Daoy (cell line): ENCODE measurements around the gene CASKIN1. TPM values are rescaled to one million over a fixed set of nuclear protein-coding genes. Genes with fewer than 3 reads are reported as not detected.
A peak's percentile ranks its signal among the peaks of the same experiment; 100 is the strongest.
"Not testable (repeated sequence)": the region's sequence is repeated elsewhere in the genome, so short reads cannot be mapped to it uniquely, and the experiment has no call there.

Experiments
- DNase-seq: peaks from one replicate; pipeline ENCODE4 v3.0.0-alpha.2; 2015; ENCODE audit warnings: low read depth
- total RNA-seq: library from RNA; depleted of rRNA; stranded (reverse); fragments of >200 nt; shearing (Covaris generic); gene quantifications from 2 replicates; pipeline ENCODE4 v1.2.3, GENCODE V29; 2014

CASKIN1 gene
- total RNA-seq, 1 experiment from 2014 or later, result not detected

DNA sequence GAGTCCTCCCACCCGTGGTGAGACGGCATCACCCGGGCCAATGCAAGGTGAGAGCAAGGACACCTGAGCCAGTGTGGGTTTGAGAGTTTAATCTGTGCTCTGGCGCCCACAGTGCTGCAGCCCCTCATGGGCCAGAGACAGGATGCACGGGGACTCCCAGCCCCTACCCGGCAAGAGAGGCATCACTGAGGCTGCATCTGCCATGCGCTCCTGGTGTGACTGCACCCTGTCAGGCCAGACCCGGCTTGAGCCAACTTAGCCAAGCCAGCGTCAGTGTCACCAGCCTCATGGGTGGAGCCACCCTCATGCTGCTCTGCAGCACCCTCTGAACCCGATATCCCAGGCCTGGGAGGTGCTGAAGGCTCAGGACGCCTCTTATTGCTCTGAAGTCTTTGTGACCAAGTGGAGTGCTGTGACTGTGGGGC, 15.5 kb upstream of the CASKIN1 start:
- DNase-seq, result no peak

DNA sequence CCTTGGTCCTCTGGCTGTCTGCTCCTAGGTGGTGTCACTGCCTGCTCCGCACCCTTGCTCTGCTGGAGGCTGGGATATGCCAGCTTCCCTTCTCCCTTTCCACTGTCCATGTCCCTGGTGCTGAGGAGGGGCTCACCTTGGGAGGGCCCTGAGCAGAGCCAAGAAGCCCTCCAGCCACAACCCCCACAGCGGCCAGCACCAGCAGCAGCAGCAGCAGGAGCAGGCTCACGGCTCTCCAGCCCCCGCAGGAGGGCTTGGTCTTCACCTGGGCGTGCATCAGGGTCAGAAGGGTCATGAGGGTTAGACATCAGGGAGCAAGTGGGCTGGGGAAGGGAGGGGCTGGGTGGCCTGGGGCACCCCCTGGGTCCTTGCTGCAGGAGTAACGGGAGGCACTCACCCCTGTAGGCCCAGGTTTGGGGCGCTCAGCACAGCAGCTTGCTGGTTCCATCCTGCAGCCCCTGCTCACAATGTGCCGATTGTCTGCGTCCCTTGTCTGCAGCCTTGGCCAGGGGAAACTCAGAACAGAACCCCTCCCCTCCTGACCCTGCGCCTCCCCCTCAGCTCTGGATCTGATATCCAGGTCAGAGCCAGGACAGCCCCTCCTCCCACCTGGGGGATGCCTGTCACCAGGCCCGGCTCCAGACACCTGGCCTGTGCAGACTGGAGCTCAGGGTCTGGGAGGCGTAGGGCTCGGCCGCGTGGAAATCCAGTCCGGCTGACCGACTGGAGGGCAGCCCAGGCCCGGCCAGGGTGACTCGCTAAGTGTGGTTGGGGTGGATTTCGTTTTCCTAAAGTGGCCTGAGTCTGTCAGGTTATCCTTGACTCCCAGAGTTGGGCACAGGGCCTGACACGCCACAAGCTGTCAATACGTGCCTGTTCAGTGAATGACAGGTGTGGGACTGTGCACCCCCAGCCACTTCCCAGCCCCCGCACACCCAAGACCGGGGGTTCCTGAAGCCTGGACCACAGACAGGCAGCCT, 14.3 kb upstream of the CASKIN1 start, which contains the start of gene BRICD5:
Gene BRICD5 (minus strand): TSS at position 478 of the 980 bp plus-strand sequence. CDS start 30 bp downstream, at position 448.
- DNase-seq, result no peak

DNA sequence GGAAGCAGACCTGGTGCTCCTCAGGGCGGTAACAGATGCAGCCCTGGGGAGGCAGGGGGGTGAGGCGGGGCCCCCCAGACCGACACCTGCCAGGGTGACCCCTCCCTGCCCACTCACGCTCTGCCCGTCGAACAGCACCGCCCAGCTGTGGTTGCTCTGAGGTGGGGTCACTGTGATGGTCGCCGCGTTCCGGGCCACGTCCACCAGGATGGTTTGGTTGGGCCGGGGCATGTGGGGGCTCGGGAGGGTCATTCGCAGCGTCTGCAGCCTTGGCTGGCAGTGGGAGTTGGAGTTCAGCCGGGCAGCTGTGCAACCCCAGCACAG, 13.6 kb upstream of the CASKIN1 start:
- no peak for DNase-seq

DNA sequence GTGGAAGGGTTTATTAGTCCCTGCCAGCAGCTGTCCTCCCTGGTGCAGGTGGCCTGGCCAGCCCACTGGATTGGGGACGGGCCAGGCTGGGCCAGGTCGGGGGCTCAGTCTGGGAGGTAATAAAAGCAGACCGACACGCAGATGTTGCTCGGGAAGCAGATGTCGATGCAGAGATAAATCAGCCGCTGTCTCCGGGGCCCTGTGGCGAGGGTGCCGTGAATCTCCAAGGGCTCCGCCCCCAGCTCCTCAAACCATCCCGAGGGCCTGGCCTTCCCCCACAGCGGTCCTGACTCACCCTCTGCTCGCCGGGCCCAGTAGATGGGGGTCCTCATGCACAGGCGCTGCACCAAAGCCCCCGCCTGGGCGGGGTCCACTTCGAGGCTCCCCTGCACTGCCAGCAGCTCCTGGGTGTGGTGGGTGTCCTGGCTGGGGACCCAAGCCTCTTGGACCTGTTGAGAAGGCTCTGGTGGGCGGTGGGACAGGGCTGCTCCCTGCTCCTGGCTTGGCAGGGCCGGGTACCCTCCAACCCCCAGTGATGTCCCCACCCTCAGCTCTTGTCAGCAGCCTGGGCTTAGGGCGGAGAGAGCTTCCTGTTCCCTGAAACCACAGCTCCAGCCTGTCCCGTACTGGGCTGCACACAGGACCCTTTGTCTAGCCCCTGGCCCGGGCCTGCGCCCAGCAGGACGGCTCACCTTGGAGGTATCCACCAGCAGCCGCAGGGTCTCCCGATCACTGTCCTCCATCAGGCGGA, 13.0 kb upstream of the CASKIN1 start:
- no peak for DNase-seq

DNA sequence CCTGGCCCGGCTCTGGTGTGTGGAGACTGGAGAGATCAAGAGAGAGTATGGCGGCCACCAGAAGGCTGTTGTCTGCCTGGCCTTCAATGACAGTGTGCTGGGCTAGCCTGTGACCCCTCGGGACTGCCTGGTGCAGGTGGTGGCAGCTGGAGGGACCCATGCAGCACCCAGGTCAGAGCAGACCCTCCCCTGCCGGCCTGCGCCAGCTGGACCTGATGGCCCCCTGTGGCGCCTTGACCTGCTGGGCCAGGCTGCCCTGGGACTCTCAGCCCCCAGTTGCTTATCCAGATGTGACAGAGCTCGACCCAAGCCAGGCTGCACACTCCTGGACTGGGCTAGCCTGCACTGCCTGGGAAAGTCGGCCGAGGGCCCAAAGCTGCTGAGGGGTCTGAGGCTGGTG, 12.4 kb upstream of the CASKIN1 start:
- no peak for DNase-seq

DNA sequence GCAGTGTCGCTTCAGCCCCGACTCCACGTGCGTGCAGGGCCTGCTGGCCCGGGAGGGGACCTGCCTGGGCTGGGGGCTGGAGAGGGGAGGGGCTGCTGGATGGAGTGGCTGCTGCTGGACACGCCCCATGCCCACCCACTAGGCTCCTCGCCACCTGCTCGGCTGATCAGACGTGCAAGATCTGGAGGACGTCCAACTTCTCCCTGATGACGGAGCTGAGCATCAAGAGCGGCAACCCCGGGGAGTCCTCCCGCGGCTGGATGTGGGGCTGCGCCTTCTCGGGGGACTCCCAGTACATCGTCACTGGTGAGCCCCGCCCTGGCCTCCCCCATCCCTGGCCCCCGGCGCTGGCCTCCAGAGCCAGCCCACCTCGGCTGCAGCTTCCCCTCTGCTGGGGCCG, 11.9 kb upstream of the CASKIN1 start:
- no peak for DNase-seq

DNA sequence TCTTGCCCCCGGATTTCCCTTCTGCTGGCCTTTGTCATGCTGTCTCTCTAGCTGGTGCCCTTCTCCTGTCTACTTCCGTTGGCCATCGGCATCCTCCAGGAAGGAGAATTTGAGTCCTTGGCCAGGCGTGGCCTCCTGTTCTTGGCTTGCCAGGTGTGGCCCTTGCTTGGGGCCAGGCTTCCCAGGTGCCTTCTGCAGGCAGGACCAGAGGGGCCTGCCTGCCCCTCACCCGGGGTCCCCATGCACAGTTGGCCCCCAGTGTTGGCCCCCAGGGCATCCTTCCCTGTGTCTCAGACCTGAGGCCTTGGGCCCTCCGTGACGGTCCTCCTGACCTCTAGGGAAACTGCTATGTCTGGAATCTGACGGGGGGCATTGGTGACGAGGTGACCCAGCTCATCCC, 11.5 kb upstream of the CASKIN1 start:
- DNase-seq, result no peak

DNA sequence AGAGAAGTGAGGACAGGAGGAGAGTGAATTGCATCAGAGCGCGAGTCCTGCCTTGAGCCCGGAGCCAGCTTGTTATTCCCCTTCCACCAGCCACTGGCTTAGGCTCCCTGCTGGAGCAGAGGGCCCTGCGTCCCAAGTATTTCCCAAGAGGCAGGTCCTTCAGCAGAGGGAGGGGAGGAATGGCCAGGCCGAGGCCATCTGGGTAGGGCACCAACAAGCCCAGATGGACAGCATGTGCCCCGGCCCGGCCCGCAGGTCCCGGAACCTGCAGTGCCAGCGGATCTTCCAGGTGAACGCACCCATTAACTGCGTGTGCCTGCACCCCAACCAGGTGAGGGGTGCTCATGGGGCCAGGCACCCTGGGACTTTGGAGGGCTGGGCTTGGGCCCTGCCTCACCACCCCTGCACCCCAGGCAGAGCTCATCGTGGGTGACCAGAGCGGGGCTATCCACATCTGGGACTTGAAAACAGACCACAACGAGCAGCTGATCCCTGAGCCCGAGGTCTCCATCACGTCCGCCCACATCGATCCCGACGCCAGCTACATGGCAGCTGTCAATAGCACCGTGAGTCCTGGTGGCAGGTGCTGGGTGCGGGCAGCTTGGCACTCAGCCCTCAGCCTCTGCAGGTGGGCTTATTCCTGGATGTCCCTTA, 10.5 kb upstream of the CASKIN1 start:
- DNase-seq, result no peak

DNA sequence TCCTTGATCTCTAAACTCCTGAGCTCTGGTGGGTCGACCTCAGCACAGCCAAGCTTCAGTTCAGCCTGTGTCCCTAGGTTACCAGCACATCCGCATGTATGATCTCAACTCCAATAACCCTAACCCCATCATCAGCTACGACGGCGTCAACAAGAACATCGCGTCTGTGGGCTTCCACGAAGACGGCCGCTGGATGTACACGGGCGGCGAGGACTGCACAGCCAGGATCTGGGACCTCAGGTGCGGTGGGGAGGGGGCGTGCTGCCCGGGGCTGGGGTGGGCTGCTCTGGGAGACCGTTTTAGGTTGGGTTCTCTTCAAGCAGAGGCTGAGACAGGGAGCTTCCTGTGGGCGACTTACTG, 10.0 kb upstream of the CASKIN1 start:
- no peak for DNase-seq

DNA sequence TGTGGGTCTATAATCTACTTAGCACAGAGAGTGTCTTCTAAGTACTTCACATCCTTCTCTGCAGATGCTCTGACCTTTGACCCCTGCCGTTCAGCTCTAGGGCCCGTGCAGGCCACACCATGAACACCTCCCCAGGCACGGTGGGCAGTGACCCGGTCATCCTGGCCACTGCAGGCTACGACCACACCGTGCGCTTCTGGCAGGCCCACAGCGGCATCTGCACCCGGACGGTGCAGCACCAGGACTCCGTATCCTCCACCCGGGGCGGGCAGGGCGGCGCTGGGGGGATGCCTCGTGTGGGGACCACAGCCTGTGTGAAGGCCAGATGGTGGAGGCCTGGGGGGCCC, 9.5 kb upstream of the CASKIN1 start:
- DNase-seq, result no peak

DNA sequence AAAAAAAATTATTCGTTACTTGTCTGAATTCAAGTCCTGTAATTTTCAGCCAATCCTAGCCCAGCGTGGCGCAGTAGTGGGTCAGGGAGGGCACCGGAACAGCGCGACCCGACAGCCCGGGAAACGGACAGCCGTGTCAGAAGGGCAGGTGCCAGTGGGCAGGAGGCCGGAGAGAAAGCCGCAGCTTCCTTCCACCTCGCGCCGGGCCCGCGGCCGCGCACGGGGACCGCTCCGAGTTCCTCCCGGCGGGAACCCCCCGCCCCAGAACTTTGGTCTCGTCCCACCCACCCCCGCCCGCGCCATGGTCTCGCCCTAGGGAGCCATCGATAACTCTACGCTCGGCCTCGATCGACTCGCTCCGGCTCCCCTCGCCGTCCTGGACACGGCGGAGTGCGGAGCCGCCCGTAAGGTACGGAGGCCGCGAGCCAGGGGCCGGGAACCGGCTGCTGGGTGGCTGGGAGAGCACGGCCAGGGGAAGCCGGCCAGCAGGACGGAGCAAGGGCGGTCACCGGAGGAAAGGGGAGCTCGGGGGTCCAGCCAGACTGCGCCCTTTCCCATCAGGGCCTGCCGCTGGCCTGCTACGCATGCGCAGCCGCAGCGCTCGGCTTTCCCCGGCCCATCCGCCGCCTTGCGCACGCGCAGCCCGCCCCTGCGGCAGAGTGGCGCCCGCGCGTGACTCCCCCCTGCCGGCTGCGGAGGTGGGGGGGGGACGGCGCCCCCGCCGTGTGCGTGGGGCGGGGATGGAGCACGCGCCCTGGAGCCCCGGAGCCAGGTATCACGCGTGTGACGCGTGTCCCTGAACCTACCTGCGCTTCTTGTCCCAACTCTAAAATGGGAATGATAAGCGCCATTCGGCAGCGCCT, 8.9 kb upstream of the CASKIN1 start, which contains the start of gene MLST8:
Gene MLST8 (plus strand): TSS at position 351 of the 863 bp plus-strand sequence. CDS start 632 bp downstream, outside the sequence.
- peak; percentile 85 for DNase-seq

DNA sequence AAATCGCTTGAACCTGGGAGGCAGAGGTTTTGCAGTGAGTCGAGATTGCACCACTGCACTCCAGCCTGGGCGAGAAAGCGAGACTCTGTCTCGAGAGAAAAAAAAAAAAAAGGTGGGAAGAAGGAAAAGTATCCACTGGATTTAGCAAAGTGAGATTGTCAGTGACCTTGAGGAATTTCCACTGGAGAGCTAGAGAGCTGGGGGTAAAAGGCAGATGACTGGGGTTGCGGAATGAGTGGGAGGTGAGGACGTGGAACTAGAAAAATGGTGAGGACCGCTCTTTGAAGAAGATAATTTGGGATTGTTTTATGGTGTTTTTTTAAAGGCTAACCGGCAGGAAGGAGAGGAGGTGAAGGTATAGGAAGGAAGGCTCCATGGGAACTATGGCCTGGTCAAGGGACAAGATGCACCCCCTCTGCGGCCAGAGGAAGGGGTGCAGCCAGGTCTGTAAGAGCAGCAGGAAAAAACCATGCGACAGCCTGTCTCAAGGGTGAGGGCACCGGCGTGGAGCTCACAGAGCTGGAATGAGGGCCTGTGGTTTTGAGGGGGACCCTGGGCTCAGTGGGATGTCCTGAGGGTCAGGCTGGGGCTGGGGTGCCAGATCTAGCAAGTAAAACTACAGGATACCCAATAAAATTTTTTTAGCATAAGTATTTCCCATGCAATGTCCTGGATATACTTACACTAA, 8.2 kb upstream of the CASKIN1 start:
- no peak for DNase-seq

DNA sequence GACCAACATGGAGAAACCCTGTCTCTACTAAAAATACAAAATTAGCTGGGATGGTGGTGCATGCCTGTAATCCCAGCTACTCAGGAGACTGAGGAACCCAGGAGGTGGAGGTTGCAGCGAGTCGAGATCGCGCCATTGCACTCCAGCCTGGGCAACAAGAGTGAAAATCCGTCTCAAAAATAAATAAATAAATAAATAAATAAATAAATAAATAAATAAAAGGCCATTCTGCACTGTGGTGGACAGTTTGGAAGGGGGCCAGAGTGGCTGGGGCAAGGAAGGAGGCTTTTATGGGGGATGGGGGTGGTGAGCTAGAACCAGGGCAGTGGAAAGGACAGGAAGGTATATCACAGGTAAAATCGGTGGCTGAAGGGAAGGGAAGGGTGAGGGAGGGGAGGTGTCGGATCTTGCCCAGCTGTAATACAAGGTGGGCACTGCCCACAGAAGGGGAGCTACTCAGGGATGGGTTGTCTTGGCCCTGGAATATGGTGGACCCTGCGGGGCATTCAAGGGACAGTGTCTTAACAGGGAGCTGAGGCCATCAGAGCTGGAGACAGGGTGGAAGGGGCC, 6.8 kb upstream of the CASKIN1 start:
- DNase-seq, result not testable (repeated sequence)

DNA sequence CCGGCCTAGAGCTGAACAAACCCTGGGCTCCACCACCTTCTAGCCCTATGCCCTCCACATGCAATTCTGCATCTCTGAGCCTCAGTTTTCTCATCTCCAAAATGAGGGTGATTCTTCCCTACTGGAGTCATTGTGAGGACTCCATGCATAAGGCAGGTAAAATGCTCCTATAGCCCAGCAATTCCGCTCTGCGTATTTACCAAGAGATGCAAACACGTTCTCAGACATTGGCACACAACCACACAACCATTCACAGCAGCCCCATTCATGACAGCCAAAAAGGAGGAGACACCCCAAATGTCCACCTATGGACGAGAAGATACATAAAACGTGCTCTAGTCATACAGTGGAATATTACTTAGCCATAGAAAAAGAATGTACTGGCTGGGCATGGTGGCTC, 3.9 kb upstream of the CASKIN1 start:
- no peak for DNase-seq

DNA sequence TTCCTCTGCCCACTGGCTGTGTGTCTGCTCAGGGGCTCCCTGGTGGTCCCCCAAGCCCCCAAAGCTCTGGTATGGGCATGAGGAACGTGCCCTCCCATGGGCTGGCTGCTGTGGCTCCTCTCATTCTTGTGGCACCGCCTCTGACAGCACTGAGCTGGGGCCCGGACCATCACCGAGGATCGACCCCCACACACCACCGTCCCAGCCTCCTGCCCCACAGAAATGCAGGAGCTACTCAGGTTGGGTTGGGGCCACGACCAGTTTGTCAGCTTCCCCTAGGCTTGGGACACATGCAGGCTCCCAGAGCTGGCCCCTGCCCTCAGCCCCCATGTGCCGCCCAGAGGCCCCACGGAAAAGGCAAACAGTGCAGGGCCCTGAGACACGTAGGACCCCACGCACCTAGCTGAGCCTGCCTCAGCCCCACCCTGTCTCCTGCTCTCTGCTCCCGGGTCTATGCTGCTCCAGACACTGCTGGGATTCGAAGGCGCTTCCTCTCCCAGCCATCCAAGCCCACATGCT, 3.3 kb upstream of the CASKIN1 start:
- DNase-seq, result no peak

DNA sequence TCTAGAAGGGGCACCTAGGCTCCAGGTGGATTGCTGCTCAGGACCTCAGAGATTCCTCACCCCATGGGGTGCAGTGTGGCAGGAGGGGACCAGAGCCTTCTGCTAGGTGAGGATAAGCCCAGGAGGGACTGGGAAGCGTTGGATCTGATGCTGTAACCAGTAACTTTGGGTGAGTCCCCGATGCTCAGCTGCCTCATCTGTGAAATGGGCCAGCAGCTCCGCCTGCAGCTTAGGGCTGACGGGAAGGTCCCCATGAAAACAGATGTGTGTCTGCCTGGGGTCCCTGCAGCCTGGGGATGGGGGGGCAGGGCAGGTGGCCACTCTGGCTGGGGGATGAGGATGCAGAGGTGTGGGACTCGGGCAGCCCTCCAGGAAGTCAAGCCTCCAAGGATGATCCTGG, 2.7 kb upstream of the CASKIN1 start:
- no peak for DNase-seq

DNA sequence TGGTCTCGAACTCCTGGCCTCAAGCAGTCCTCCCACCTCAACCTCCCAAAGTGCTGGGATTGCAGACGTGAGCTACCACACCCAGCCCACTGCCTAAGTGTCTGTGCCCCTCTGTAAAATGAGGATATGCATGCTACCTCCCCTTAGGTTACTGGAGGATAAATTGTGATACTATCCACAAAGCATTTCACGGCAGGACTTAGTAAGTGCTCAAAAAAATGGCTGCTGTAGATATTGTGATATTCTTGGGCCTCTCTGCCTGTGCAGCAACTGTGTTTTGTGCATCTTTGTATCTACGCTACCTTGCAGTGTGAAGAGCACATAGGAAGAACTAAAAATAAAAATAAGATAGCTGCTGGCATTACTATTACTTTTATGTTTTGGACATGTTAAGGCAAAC, 1.9 kb upstream of the CASKIN1 start:
- no peak for DNase-seq

DNA sequence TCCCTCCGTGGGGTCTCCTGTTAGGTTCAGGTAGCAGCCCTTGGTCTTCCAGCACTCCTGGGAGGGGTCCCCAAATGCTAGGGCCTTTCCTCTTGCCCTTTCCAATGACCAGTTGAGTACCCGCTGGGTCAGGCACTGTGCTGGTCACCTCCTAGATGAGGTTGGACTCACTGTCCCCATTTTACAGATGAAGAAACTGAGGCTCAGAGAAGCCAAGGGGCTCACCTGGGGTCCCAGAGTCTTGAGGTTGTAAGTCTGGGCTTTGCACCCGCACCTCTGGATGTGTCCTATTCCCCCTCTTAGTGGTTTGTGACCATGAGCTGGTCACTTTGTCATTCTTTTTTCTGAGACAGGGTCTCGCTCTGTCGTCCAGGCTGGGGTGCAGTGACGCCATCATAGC, 1.4 kb upstream of the CASKIN1 start:
- DNase-seq, result no peak

DNA sequence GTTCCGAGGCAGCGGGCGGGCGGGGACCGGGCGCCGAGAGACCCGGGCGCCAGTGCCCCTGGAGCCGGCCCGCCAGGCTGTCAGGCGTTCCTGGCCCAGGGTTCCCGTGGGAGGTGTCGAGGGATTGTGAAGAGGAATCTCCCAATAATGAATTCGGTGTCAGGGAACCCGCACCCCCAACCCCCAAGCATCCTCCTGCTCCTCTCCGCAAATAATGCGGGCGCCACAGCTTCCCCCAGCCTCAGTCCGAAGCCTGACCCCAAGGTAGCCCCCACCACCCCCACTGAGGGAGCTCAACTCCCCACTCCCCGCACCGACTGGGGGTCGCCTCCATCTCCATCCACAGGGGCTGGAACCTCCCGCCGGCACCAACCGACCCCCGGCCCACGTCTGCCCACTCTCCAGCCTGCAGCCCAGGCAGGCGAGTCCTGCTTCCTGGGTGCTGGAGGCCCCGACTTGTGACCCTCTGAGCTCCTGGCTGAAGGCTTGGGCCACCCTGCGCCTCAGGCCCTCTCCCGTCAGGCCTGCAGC, 641 bp upstream of the CASKIN1 start:
- no peak for DNase-seq
